HG03280 (cell line): ENCODE results near the gene ANKRD65.
"Not testable (repeated sequence)": the region's sequence is repeated elsewhere in the genome, so short reads cannot be mapped to it uniquely, and the experiment has no call there.

Source experiments
- ATAC-seq: cut with Tn5 transposase; IDR thresholded peaks from one replicate; pipeline ENCODE4 v1.9.1; 2021; ENCODE audit warnings: mild to moderate bottlenecking, moderate library complexity; ENCODE audit not compliant: unreplicated experiment

ANKRD65 gene

GRCh38 chr1:1373815-1374588 is 47.1 kb downstream of the ANKRD65 start:
- no peak for ATAC-seq

GRCh38 chr1:1373051-1373814 is 47.8 kb downstream of the ANKRD65 start:
- ATAC-seq: no peak

DNA sequence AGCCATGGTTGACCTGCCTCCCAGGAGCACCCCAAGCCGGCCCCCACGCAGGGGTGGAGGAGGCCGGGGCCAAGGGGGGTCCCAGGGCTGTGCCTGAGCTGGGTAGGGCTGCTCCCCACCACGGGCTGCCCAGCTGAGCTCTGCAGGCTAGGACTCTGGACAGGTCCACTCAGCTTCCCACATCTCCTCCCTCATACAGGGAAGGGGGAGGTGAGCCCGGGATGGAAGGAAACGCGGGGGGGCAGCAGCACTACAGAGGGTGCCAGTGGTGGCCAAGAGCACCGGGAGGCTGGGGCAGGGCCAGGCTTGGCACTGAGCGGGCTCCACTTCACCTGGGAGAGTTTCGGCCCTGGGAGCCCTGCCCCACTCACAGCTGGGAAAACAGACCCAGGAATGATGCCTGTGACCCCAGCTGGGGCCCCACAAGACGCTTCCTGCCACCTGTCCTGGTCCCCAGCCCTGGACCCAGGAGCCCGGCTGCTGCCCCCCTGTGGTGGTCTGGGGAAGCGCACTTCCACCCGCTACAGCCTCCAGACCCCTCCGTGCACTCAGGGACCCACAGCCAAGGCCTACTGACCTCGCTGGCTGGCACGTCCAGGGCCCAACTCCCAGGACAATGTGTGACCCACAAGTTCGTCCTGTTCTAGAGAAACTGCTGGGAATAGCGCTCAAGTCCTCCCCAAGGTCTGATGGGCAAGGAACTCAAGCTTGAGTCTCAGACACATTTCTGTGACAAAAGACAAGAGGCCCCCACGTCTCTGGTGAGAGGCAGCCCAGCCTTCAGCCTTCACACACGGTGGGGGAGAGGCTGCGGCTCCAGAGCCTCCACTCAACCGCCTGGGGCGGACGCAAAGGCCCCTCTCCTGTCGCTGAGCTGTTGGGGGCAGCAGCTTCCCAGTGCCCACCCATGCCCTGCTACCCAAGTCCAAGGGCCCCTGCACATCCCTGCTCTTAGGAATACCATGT is 49.0 kb downstream of the ANKRD65 start:
- ATAC-seq: no peak

- no peak for ATAC-seq
Measured at GRCh38 chr1:1371364-1371745, 49.7 kb downstream of the ANKRD65 start.

GRCh38 chr1:1370771-1371300 is 50.2 kb downstream of the ANKRD65 start:
- no peak for ATAC-seq

- not testable (repeated sequence) for ATAC-seq
Measured at GRCh38 chr1:1370094-1370493, 51.0 kb downstream of the ANKRD65 start.
